ENCODE data around the gene KCNQ1OT1. TPM values are rescaled to one million over a fixed set of nuclear protein-coding genes. Genes with fewer than 3 reads are reported as not detected.

The KCNQ1OT1 gene
- total RNA-seq, 1 donor from 2014 or later, result 2.3 TPM

DNA sequence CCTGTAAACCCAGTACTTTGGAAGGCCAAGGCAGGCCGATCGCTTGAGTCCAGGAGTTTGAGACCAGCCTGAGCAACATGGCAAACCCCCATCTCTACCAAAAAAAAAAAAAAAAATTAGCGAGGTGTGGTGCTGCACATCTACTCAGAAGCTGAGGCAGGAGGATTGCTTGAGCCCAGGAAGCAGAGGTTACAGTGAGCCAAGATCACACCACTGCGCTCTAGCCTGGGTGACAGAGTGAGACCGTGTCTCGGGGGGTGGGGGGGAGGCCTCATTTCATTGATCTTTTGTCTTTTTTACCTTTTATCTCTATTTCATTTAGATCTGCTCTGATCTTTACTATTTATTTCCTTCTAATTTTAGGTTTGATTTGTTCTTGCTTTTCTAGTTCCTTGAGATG lies 51.8 kb downstream of the KCNQ1OT1 start:
- Histone ChIP-seq H3K9me3 (ENCODE audit: low read depth) (peaks cover 48% of the 10 kb centered on the region), H3F3A (ENCODE audit: low read depth) (no peaks in the 10 kb centered on the region), H3K27ac (no peak overlapping the region), H3K27me3 (no peaks in the 10 kb centered on the region), H2AFZ (replicated peaks) (no peak overlapping the region), H3K36me3 (no peaks in the 10 kb centered on the region), H3K4me1 (no peaks in the 10 kb centered on the region), H3K9ac (no peak overlapping the region), H3K79me2 (ENCODE audit: low read depth) (no peaks in the 10 kb centered on the region), H3K4me3 (no peak overlapping the region), H4K20me1 (ENCODE audit: low read depth) (no peaks in the 10 kb centered on the region), H3K4me2 (no peak overlapping the region)
- H3K27me3 Mint-ChIP-seq (ENCODE audit: insufficient read depth, low read depth), result peaks cover 15% of the 10 kb centered on the region
- H3K4me1 Mint-ChIP-seq, result no peaks in the 10 kb centered on the region
- H3K27ac Mint-ChIP-seq, result no peak overlapping the region
- peaks cover 21% of the 10 kb centered on the region for H3K36me3 Mint-ChIP-seq
- peaks cover 86% of the 10 kb centered on the region for H3K9me3 Mint-ChIP-seq
- TF ChIP-seq EZH2phosphoT487 (IDR thresholded peaks at IDR 0.05) (no peak), EZH2 (IDR thresholded peaks at IDR 0.05) (no peak)
- no peak for DNase-seq (ENCODE audit: low spot score)
- no peak overlapping the region for H3K4me3 Mint-ChIP-seq

DNA sequence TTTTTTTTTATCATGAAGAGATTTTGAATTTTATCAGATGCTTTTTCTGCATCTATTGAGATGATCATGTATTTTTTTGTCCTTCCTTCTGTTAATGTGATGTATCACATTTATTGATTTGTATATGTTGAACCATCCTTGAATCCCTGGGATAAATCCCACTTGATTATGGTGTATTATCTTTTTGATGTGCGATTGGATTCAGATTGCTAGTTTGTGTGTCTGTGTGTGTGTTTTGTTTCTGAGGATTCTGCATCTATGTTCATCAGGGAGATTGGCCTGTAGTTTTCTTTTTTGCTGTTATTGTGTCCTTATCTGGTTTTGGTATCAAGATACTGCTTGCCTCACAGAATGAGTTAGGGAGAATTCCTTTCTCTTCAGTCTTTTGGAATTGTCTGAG lies 52.6 kb downstream of the KCNQ1OT1 start:
- no peak overlapping the region for H3K4me2 ChIP-seq
- Mint-ChIP-seq H3K9me3 (peaks cover 85% of the 10 kb centered on the region), H3K4me1 (no peaks in the 10 kb centered on the region), H3K27ac (no peak overlapping the region), H3K27me3 (ENCODE audit: insufficient read depth, low read depth) (peaks cover 10% of the 10 kb centered on the region), H3K4me3 (no peak overlapping the region), H3K36me3 (peaks cover 14% of the 10 kb centered on the region)
- no peak overlapping the region for H3K9ac ChIP-seq
- peaks cover 3% of the 10 kb centered on the region for H3K36me3 ChIP-seq
- TF ChIP-seq EZH2 (IDR thresholded peaks at IDR 0.05), result no peak
- no peak for TF ChIP-seq EZH2phosphoT487 (IDR thresholded peaks at IDR 0.05)
- TF ChIP-seq, protein P1, sequence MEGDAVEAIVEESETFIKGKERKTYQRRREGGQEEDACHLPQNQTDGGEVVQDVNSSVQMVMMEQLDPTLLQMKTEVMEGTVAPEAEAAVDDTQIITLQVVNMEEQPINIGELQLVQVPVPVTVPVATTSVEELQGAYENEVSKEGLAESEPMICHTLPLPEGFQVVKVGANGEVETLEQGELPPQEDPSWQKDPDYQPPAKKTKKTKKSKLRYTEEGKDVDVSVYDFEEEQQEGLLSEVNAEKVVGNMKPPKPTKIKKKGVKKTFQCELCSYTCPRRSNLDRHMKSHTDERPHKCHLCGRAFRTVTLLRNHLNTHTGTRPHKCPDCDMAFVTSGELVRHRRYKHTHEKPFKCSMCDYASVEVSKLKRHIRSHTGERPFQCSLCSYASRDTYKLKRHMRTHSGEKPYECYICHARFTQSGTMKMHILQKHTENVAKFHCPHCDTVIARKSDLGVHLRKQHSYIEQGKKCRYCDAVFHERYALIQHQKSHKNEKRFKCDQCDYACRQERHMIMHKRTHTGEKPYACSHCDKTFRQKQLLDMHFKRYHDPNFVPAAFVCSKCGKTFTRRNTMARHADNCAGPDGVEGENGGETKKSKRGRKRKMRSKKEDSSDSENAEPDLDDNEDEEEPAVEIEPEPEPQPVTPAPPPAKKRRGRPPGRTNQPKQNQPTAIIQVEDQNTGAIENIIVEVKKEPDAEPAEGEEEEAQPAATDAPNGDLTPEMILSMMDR (IDR thresholded peaks at IDR 0.05), result no peak
- H3K27me3 ChIP-seq, result no peaks in the 10 kb centered on the region
- H3K9me3 ChIP-seq (ENCODE audit: low read depth), result peaks cover 52% of the 10 kb centered on the region
- no peaks in the 10 kb centered on the region for H4K20me1 ChIP-seq (ENCODE audit: low read depth)
- H2AFZ ChIP-seq (replicated peaks), result no peak overlapping the region
- H3K4me1 ChIP-seq, result no peaks in the 10 kb centered on the region
- no peak overlapping the region for H3K27ac ChIP-seq
- no peaks in the 10 kb centered on the region for H3F3A ChIP-seq (ENCODE audit: low read depth)
- no peak overlapping the region for H3K4me3 ChIP-seq
- DNase-seq (ENCODE audit: low spot score), result no peak
- H3K79me2 ChIP-seq (ENCODE audit: low read depth), result no peaks in the 10 kb centered on the region

DNA sequence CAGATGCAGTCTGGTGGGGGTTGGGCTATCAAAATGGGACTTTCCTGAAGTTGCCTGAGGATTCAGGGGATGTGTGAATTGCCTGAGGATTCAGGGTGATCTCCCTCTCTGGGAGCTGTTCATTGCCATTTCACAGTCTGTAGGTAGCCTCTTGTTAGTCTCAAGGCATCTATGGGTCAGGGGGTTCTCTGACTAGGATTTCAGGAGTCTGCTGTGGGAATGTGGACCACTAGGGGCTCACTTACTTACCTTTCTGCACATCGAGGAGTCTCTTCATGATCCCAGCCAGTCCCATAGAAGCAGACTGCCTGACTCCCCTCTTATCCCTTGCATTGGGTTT lies 54.0 kb downstream of the KCNQ1OT1 start:
- DNase-seq (ENCODE audit: low spot score), result no peak
- H3K4me3 Mint-ChIP-seq, result no peak overlapping the region

More for the DNA sequence above, 54.0 kb downstream of the KCNQ1OT1 start:
- Histone ChIP-seq H3K27ac (no peak overlapping the region), H3K4me3 (no peak overlapping the region), H3K79me2 (ENCODE audit: low read depth) (no peaks in the 10 kb centered on the region), H3K9ac (no peak overlapping the region), H3K4me1 (no peaks in the 10 kb centered on the region), H3K27me3 (no peaks in the 10 kb centered on the region), H3K36me3 (peaks cover 3% of the 10 kb centered on the region), H4K20me1 (ENCODE audit: low read depth) (no peaks in the 10 kb centered on the region), H3K4me2 (no peak overlapping the region), H2AFZ (replicated peaks) (no peak overlapping the region), H3F3A (ENCODE audit: low read depth) (no peaks in the 10 kb centered on the region), H3K9me3 (ENCODE audit: low read depth) (peaks cover 66% of the 10 kb centered on the region)
- Mint-ChIP-seq H3K27me3 (ENCODE audit: insufficient read depth, low read depth) (peaks cover 10% of the 10 kb centered on the region), H3K36me3 (peaks cover 16% of the 10 kb centered on the region), H3K9me3 (peaks cover 87% of the 10 kb centered on the region), H3K27ac (no peak overlapping the region), H3K4me1 (no peaks in the 10 kb centered on the region)
- no peak for TF ChIP-seq EZH2phosphoT487 (IDR thresholded peaks at IDR 0.05)
- TF ChIP-seq EZH2 (IDR thresholded peaks at IDR 0.05), result no peak
- TF ChIP-seq, protein P1 (IDR thresholded peaks at IDR 0.05), result no peak
